Trophoblast cell (in vitro differentiated cells and primary cell): ENCODE data around the gene SAMD8.

Source experiments
- DNase-seq, 2 donors: peaks; one replicate each; pipeline ENCODE4 v3.0.0-alpha.2; 2016
- H2AFZ ChIP-seq: 2 replicates; pipeline ENCODE4 v1.6.1; 2013; ENCODE audit warnings: low read length, moderate library complexity, mild to moderate bottlenecking; ENCODE audit not compliant: insufficient read depth, poor library complexity
- H2AK5ac ChIP-seq: 2 replicates; pipeline ENCODE4 v1.6.1; 2013; ENCODE audit warnings: mild to moderate bottlenecking, low read length
- H2BK120ac ChIP-seq: 2 replicates; pipeline ENCODE4 v1.6.1; 2013; ENCODE audit warnings: low read length, mild to moderate bottlenecking, moderate library complexity; ENCODE audit not compliant: insufficient read depth, poor library complexity
- H2BK12ac ChIP-seq: 2 replicates; pipeline ENCODE4 v1.6.1; 2013; ENCODE audit warnings: mild to moderate bottlenecking, low read length, moderate library complexity
- H2BK5ac ChIP-seq: 2 replicates; pipeline ENCODE4 v1.6.1; 2013; ENCODE audit warnings: low read length, low read depth, moderate library complexity, mild to moderate bottlenecking; ENCODE audit not compliant: poor library complexity
- H3K14ac ChIP-seq: 2 replicates; pipeline ENCODE4 v1.6.1; 2013; ENCODE audit warnings: mild to moderate bottlenecking, low read length
- H3K18ac ChIP-seq: 2 replicates; pipeline ENCODE4 v1.6.1; 2013; ENCODE audit warnings: mild to moderate bottlenecking, low read length
- H3K23ac ChIP-seq: 2 replicates; pipeline ENCODE4 v1.6.1; 2013; ENCODE audit warnings: low read length
- H3K27ac ChIP-seq: 2 replicates; pipeline ENCODE4 v1.5.1; 2013; ENCODE audit warnings: low read depth, mild to moderate bottlenecking, inconsistent platforms, low read length, moderate library complexity
- H3K27me3 ChIP-seq: 2 replicates; pipeline ENCODE4 v1.6.1; 2013; ENCODE audit warnings: inconsistent platforms, mild to moderate bottlenecking, low read length, moderate library complexity; ENCODE audit not compliant: insufficient read depth
- H3K36me3 ChIP-seq, 2 experiments: 1 replicate in 1 of 2; 2 replicates in 1 of 2; pipeline ENCODE4 v1.6.1; 2013; ENCODE audit warnings: low read length in 2 of 2, mild to moderate bottlenecking in 2 of 2, moderate library complexity in 1 of 2; ENCODE audit not compliant: insufficient read depth in 2 of 2, control insufficient read depth in 1 of 2
- H3K4ac ChIP-seq: 2 replicates; pipeline ENCODE4 v1.6.1; 2013; ENCODE audit warnings: low read depth, mild to moderate bottlenecking, low read length, moderate library complexity
- H3K4me1 ChIP-seq, 2 experiments: 1 replicate in 1 of 2; 2 replicates in 1 of 2; pipeline ENCODE4 v1.6.1; 2013; ENCODE audit warnings: low read length in 2 of 2, mild to moderate bottlenecking in 2 of 2, moderate library complexity in 1 of 2; ENCODE audit not compliant: insufficient read depth in 2 of 2, control insufficient read depth in 1 of 2
- H3K4me2 ChIP-seq: 2 replicates; pipeline ENCODE4 v1.6.1; 2013; ENCODE audit warnings: inconsistent platforms, mild to moderate bottlenecking, low read length, moderate library complexity
- H3K4me3 ChIP-seq: 2 replicates; pipeline ENCODE4 v1.5.1; 2013; ENCODE audit warnings: mild to moderate bottlenecking, low read depth, low read length, inconsistent platforms
- H3K79me1 ChIP-seq: one replicate; pipeline ENCODE4 v1.6.1; 2013; ENCODE audit warnings: low read length
- H3K79me2 ChIP-seq: 2 replicates; pipeline ENCODE4 v1.6.1; 2013; ENCODE audit warnings: low read length, mild to moderate bottlenecking; ENCODE audit not compliant: control insufficient read depth, insufficient read depth, poor library complexity
- H3K9ac ChIP-seq: 2 replicates; pipeline ENCODE4 v1.6.1; 2013; ENCODE audit warnings: mild to moderate bottlenecking, low read length
- H3K9me3 ChIP-seq: 2 replicates; pipeline ENCODE4 v1.6.1; 2013; ENCODE audit warnings: low read depth, mild to moderate bottlenecking, control low read depth, inconsistent platforms, low read length; ENCODE audit not compliant: insufficient read depth
- H4K12ac ChIP-seq: 2 replicates; pipeline ENCODE4 v1.6.1; 2013; ENCODE audit warnings: low read depth, mild to moderate bottlenecking, low read length, moderate library complexity
- H4K8ac ChIP-seq: 2 replicates; pipeline ENCODE4 v1.6.1; 2013; ENCODE audit warnings: low read depth, mild to moderate bottlenecking, low read length, moderate library complexity
- H4K91ac ChIP-seq: one replicate; pipeline ENCODE4 v1.6.1; 2013; ENCODE audit warnings: low read depth, mild to moderate bottlenecking, low read length, moderate library complexity
- WGBS: extraction: QIAGEN DNeasy Blood & Tissue Kit; methylation state at CpG from one replicate; pipeline ENCODE4 v1.1.7; 2013; ENCODE audit warnings: missing lambda C conversion rate; ENCODE audit not compliant: insufficient read length, insufficient coverage; ENCODE audit errors: extremely low coverage; 5-methylcytosine and 5-hydroxymethylcytosine counted together

The SAMD8 gene

GRCh38 chr10:75209086-75209920, 97.8 kb downstream of the SAMD8 start:
- no peak overlapping the region for H3K9ac ChIP-seq
- peaks cover 8 to 9% of the 10 kb centered on the region in 2 experiments for H3K36me3 ChIP-seq
- H2AFZ ChIP-seq: peak overlapping the region; percentile 39
- peaks cover 15% of the 10 kb centered on the region for H3K79me1 ChIP-seq
- H3K27me3 ChIP-seq: no peaks in the 10 kb centered on the region
- H2BK120ac ChIP-seq: peak overlapping the region; percentile 88
- no peak overlapping the region for H3K23ac ChIP-seq
- H2BK12ac ChIP-seq: peak overlapping the region; percentile 44
- H3K4me1 ChIP-seq: peaks cover 5 to 11% of the 10 kb centered on the region in 2 experiments
- peak overlapping the region; percentile 83 for H3K4me2 ChIP-seq
- H2AK5ac ChIP-seq: peak overlapping the region; percentile 95
- peak overlapping the region; percentile 99 for H4K8ac ChIP-seq
- H3K27ac ChIP-seq: peak overlapping the region; percentile 68
- peaks cover 18% of the 10 kb centered on the region for H3K79me2 ChIP-seq
- H4K91ac ChIP-seq: peak overlapping the region; percentile 94
- no peak overlapping the region for H2BK5ac ChIP-seq
- WGBS: no CpG with 5 or more reads among the region's 16 CpGs
- H3K4ac ChIP-seq: peak overlapping the region; percentile 96
- no peaks in the 10 kb centered on the region for H3K9me3 ChIP-seq
- peak overlapping the region; percentile 71 for H3K14ac ChIP-seq
- peak overlapping the region; percentile 60 for H3K18ac ChIP-seq
- peak; percentile 91 for DNase-seq
- H4K12ac ChIP-seq: peak overlapping the region; percentile 63
- H3K4me3 ChIP-seq: no peak overlapping the region

- Histone ChIP-seq H2BK120ac (peak overlapping the region; percentile 88), H3K23ac (no peak overlapping the region), H2BK5ac (peak overlapping the region; percentile 88), H2AFZ (peak overlapping the region; percentile 39), H3K18ac (peak overlapping the region; percentile 60), H3K27me3 (no peaks in the 10 kb centered on the region), H3K9me3 (no peaks in the 10 kb centered on the region), H4K12ac (peak overlapping the region; percentile 63), H3K79me2 (peaks cover 18% of the 10 kb centered on the region), H3K4me2 (peak overlapping the region; percentile 83), H3K4me1 (peaks cover 5 to 11% of the 10 kb centered on the region in 2 experiments), H3K4me3 (peak overlapping the region; percentile 97), H3K27ac (peak overlapping the region; percentile 68), H3K4ac (peak overlapping the region; percentile 96), H3K9ac (peak overlapping the region; percentile 92), H3K36me3 (peaks cover 14% of the 10 kb centered on the region in 2 experiments), H3K79me1 (peaks cover 15% of the 10 kb centered on the region), H4K8ac (peak overlapping the region; percentile 99), H2BK12ac (peak overlapping the region; percentile 46), H3K14ac (peak overlapping the region; percentile 71), H2AK5ac (peak overlapping the region; percentile 95), H4K91ac (peak overlapping the region; percentile 94)
- peak; percentile 46 to 62 for DNase-seq
- WGBS: no CpG with 5 or more reads among the region's 19 CpGs
Measured at GRCh38 chr10:75209921-75210281, 98.4 kb downstream of the SAMD8 start.

- peaks cover 15% of the 10 kb centered on the region for H3K79me1 ChIP-seq
Measured at GRCh38 chr10:75210282-75211006, 99.0 kb downstream of the SAMD8 start, which contains the start of gene VDAC2. TSS of gene VDAC2 (plus strand) at chr10:75210796. CDS start at chr10:75211159, 363 bp downstream.

GRCh38 chr10:75211007-75211691, 99.7 kb downstream of the SAMD8 start:
- whole genome bisulfite sequencing: no CpG with 5 or more reads among the region's 38 CpGs
- no peak overlapping the region for H3K23ac ChIP-seq

More at GRCh38 chr10:75210282-75211006, 99.0 kb downstream of the SAMD8 start, which contains the start of gene VDAC2:
- Histone ChIP-seq H3K9ac (peak within 1 kb of the TSS; percentile 99), H3K23ac (no peak within 1 kb of the TSS), H3K4me1 (peaks cover 5 to 11% of the 10 kb centered on the region in 2 experiments), H3K36me3 (peaks cover 16 to 18% of the 10 kb centered on the region in 2 experiments), H2AK5ac (peak within 1 kb of the TSS; percentile 95), H3K14ac (peak within 1 kb of the TSS; percentile 97), H2BK5ac (peak within 1 kb of the TSS; percentile 99), H4K91ac (peak within 1 kb of the TSS; percentile 97), H2BK120ac (peak within 1 kb of the TSS; percentile 94), H3K18ac (peak within 1 kb of the TSS; percentile 97), H2BK12ac (peak within 1 kb of the TSS; percentile 46), H4K12ac (peak within 1 kb of the TSS; percentile 87), H3K4me3 (peak within 1 kb of the TSS; percentile 97), H3K79me2 (peaks cover 18% of the 10 kb centered on the region), H3K9me3 (no peaks in the 10 kb centered on the region), H4K8ac (peak within 1 kb of the TSS; percentile 99), H3K4me2 (peak within 1 kb of the TSS; percentile 83), H3K4ac (peak within 1 kb of the TSS; percentile 96), H2AFZ (peak within 1 kb of the TSS; percentile 94), H3K27ac (peak within 1 kb of the TSS; percentile 96), H3K27me3 (no peaks in the 10 kb centered on the region)
- peak; percentile 79 to 90 for DNase-seq
- WGBS: no CpG with 5 or more reads among the region's 80 CpGs

More at GRCh38 chr10:75211007-75211691, 99.7 kb downstream of the SAMD8 start:
- H3K27me3 ChIP-seq: no peaks in the 10 kb centered on the region
- H3K36me3 ChIP-seq: peaks cover 21 to 22% of the 10 kb centered on the region in 2 experiments
- H4K91ac ChIP-seq: peak overlapping the region; percentile 97
- H3K27ac ChIP-seq: peak overlapping the region; percentile 96
- H4K8ac ChIP-seq: peak overlapping the region; percentile 95
- H3K4me1 ChIP-seq: peaks cover 5 to 11% of the 10 kb centered on the region in 2 experiments
- H2AFZ ChIP-seq: peak overlapping the region; percentile 82
- H2BK5ac ChIP-seq: peak overlapping the region; percentile 99
- peak overlapping the region; percentile 90 for H3K18ac ChIP-seq
- peak overlapping the region; percentile 87 for H4K12ac ChIP-seq
- peaks cover 18% of the 10 kb centered on the region for H3K79me2 ChIP-seq
- peaks cover 15% of the 10 kb centered on the region for H3K79me1 ChIP-seq
- peak overlapping the region; percentile 99 for H3K9ac ChIP-seq
- H2AK5ac ChIP-seq: peak overlapping the region; percentile 58
- peak overlapping the region; percentile 97 for H3K14ac ChIP-seq
- peak overlapping the region; percentile 63 for H3K4me2 ChIP-seq
- no peaks in the 10 kb centered on the region for H3K9me3 ChIP-seq
- H2BK120ac ChIP-seq: peak overlapping the region; percentile 86
- peak; percentile 38 to 60 for DNase-seq
- peak overlapping the region; percentile 97 for H3K4me3 ChIP-seq
- no peak overlapping the region for H2BK12ac ChIP-seq
- peak overlapping the region; percentile 89 for H3K4ac ChIP-seq
